ENCODE results near the gene HDHD5.

HDHD5 gene

DNA sequence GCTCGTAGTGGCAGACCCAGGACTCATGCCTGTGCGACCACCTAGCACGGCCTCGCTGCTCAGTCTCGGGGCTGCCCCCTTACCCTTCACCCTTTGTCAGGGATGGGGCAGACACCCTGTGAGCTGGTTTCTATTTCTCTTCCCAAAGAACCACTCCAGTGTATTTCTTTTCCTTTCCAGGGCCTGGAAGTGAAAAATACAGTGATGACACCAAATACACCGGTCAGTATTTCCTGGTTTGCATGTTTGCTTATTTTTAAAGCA is 51.6 kb downstream of the HDHD5 start:
- TF ChIP-seq, protein P1, sequence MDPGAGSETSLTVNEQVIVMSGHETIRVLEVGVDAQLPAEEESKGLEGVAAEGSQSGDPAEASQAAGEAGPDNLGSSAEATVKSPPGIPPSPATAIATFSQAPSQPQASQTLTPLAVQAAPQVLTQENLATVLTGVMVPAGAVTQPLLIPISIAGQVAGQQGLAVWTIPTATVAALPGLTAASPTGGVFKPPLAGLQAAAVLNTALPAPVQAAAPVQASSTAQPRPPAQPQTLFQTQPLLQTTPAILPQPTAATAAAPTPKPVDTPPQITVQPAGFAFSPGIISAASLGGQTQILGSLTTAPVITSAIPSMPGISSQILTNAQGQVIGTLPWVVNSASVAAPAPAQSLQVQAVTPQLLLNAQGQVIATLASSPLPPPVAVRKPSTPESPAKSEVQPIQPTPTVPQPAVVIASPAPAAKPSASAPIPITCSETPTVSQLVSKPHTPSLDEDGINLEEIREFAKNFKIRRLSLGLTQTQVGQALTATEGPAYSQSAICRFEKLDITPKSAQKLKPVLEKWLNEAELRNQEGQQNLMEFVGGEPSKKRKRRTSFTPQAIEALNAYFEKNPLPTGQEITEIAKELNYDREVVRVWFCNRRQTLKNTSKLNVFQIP (CRISPR knock-in tag; IDR thresholded peaks at IDR 0.05; ENCODE audit: borderline replicate concordance, low read depth), result no peak
- TF ChIP-seq ISL1 (CRISPR knock-in tag; IDR thresholded peaks at IDR 0.05), result no peak
- TF ChIP-seq PPARA (CRISPR knock-in tag; IDR thresholded peaks at IDR 0.05; ENCODE audit: borderline replicate concordance), result no peak
- TF ChIP-seq PATZ1 (CRISPR knock-in tag; IDR thresholded peaks at IDR 0.05; ENCODE audit: borderline replicate concordance), result no peak
- TF ChIP-seq BACH2 (CRISPR knock-in tag; IDR thresholded peaks at IDR 0.05; ENCODE audit: borderline replicate concordance), result no peak
- no peak for TF ChIP-seq TOX (CRISPR knock-in tag; IDR thresholded peaks at IDR 0.05; ENCODE audit: borderline replicate concordance)
- no peak for TF ChIP-seq ZNF70 (CRISPR knock-in tag; IDR thresholded peaks at IDR 0.05)
- no peak for TF ChIP-seq GLIS3 (CRISPR knock-in tag; IDR thresholded peaks at IDR 0.05)
- TF ChIP-seq ZNF565 (CRISPR knock-in tag; conservative IDR thresholded peaks at IDR 0.05; ENCODE audit: low read depth), result no peak
- TF ChIP-seq CSDC2 (CRISPR knock-in tag; IDR thresholded peaks at IDR 0.05), result no peak
- no peak for TF ChIP-seq TCF4 (CRISPR knock-in tag; IDR thresholded peaks at IDR 0.05; ENCODE audit: borderline replicate concordance)
- TF ChIP-seq SNAI2 (CRISPR knock-in tag; IDR thresholded peaks at IDR 0.05), result no peak
- TF ChIP-seq ESRRG (CRISPR knock-in tag; IDR thresholded peaks at IDR 0.05), result no peak
- TF ChIP-seq, protein P2, sequence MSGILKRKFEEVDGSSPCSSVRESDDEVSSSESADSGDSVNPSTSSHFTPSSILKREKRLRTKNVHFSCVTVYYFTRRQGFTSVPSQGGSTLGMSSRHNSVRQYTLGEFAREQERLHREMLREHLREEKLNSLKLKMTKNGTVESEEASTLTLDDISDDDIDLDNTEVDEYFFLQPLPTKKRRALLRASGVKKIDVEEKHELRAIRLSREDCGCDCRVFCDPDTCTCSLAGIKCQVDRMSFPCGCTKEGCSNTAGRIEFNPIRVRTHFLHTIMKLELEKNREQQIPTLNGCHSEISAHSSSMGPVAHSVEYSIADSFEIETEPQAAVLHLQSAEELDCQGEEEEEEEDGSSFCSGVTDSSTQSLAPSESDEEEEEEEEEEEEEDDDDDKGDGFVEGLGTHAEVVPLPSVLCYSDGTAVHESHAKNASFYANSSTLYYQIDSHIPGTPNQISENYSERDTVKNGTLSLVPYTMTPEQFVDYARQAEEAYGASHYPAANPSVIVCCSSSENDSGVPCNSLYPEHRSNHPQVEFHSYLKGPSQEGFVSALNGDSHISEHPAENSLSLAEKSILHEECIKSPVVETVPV (CRISPR knock-in tag; IDR thresholded peaks at IDR 0.05), result no peak
- TF ChIP-seq ZFP30 (CRISPR knock-in tag; IDR thresholded peaks at IDR 0.05), result no peak
- ATAC-seq, result no peak

DNA sequence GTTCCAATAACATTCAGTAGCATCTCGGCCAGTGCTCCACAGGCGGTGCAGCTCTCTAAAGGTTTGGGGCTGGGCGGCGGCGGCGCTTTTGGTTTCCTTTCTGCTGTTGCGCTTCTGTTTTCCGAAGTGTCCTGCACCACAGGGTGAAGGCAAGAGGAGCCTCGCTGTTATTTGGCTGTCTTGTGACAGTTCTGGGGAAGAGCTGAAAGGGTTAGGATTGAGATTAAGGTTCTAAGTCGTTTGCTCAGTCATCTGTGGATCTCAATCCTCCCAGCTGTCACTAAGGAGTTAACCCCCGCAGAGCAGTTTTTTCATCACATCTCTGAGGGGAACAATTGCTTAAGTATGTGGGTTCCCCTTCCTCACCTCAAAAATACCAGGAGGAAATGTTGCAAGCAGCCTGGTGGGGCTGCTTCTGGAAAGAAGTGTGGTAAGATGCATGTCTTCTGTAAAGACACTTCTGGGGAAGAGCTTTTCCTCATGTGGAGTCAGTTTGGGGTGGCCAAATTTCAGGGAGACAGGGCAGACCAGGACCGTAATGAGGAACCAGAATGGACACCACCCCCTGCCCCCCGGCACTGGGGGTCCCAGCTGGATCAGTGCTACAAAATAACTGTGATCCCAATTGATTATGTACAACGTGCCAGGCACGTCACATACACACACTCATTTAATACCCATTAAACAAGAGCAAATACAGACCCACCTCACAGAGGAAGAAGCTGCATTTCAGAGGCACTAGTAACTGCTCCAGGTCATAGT is 52.1 kb downstream of the HDHD5 start:
- TF ChIP-seq TSHZ2 (CRISPR knock-in tag; IDR thresholded peaks at IDR 0.05) (no peak), BACH2 (CRISPR knock-in tag; IDR thresholded peaks at IDR 0.05; ENCODE audit: borderline replicate concordance) (no peak), ZFP3 (CRISPR knock-in tag; IDR thresholded peaks at IDR 0.05) (no peak), GLIS3 (CRISPR knock-in tag; IDR thresholded peaks at IDR 0.05) (no peak), ZNF70 (CRISPR knock-in tag; IDR thresholded peaks at IDR 0.05) (no peak)
- ATAC-seq, result no peak

GRCh38 chr22:17106161-17106784 is 52.8 kb downstream of the HDHD5 start:
- ATAC-seq, result 0 out of 3 replicates have a peak, but pooled peaks have one; percentile 25
- TF ChIP-seq, protein P1 (CRISPR knock-in tag; IDR thresholded peaks at IDR 0.05; ENCODE audit: borderline replicate concordance, low read depth), result no peak
- TF ChIP-seq OSR1 (CRISPR knock-in tag; IDR thresholded peaks at IDR 0.05), result no peak
- no peak for TF ChIP-seq BACH2 (CRISPR knock-in tag; IDR thresholded peaks at IDR 0.05; ENCODE audit: borderline replicate concordance)
- no peak for TF ChIP-seq ISL1 (CRISPR knock-in tag; IDR thresholded peaks at IDR 0.05)
- no peak for TF ChIP-seq GLIS3 (CRISPR knock-in tag; IDR thresholded peaks at IDR 0.05)
- no peak for TF ChIP-seq PPARA (CRISPR knock-in tag; IDR thresholded peaks at IDR 0.05; ENCODE audit: borderline replicate concordance)
- TF ChIP-seq, protein P3, sequence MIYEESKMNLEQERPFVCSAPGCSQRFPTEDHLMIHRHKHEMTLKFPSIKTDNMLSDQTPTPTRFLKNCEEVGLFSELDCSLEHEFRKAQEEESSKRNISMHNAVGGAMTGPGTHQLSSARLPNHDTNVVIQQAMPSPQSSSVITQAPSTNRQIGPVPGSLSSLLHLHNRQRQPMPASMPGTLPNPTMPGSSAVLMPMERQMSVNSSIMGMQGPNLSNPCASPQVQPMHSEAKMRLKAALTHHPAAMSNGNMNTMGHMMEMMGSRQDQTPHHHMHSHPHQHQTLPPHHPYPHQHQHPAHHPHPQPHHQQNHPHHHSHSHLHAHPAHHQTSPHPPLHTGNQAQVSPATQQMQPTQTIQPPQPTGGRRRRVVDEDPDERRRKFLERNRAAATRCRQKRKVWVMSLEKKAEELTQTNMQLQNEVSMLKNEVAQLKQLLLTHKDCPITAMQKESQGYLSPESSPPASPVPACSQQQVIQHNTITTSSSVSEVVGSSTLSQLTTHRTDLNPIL (CRISPR knock-in tag; IDR thresholded peaks at IDR 0.05; ENCODE audit: low read depth), result no peak
- no peak for TF ChIP-seq ZFP3 (CRISPR knock-in tag; IDR thresholded peaks at IDR 0.05)
- TF ChIP-seq, protein P2 (CRISPR knock-in tag; IDR thresholded peaks at IDR 0.05), result no peak
- TF ChIP-seq ZC3H10 (CRISPR knock-in tag; IDR thresholded peaks at IDR 0.05), result no peak
- TF ChIP-seq ARNTL (CRISPR knock-in tag; IDR thresholded peaks at IDR 0.05; ENCODE audit: borderline replicate concordance, low read depth), result no peak
- no peak for TF ChIP-seq PATZ1 (CRISPR knock-in tag; IDR thresholded peaks at IDR 0.05; ENCODE audit: borderline replicate concordance)
- TF ChIP-seq SNAI2 (CRISPR knock-in tag; IDR thresholded peaks at IDR 0.05), result no peak
- TF ChIP-seq TOX (CRISPR knock-in tag; IDR thresholded peaks at IDR 0.05; ENCODE audit: borderline replicate concordance), result no peak
- no peak for TF ChIP-seq ZNF70 (CRISPR knock-in tag; IDR thresholded peaks at IDR 0.05)
